NCI-H128 (cell line): ENCODE data around the gene ASPSCR1.

Experiments
- DNase-seq: peaks from one replicate; lab custom pipeline; 2025; ENCODE audit not compliant: unreplicated experiment; lab: John Stamatoyannopoulos, UW

Gene ASPSCR1

DNA sequence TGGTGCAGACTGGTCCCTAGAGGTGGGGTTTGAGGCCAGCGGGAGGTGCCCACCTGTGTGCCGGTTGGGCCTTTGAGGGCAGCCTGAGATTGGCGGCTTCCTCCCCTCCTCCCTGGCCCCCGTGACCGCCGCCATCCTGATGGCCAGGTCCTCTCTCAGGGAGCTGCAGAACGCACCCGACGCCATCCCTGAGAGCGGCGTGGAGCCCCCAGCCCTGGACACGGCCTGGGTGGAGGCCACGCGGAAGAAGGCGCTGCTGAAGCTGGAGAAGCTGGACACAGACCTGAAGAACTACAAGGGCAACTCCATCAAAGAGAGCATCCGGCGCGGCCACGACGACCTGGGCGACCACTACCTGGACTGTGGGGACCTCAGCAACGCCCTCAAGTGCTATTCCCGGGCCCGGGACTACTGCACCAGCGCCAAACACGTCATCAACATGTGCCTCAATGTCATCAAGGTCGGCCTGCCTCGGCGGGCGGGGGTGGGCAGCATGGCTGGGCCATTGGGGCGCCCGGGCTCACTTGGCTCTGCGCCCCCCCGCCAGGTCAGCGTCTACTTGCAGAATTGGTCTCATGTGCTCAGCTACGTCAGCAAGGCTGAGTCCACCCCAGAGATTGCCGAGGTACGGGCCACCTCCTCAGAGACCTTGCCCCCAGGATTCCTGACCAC lies 77.1 kb downstream of the ASPSCR1 start:
- no peak for DNase-seq

- DNase-seq, result no peak
These were observed 77.9 kb downstream of the ASPSCR1 start for GRCh38 chr17:82055023-82055964.

- no peak for DNase-seq
These were observed 78.7 kb downstream of the ASPSCR1 start for GRCh38 chr17:82055965-82056728.

DNA sequence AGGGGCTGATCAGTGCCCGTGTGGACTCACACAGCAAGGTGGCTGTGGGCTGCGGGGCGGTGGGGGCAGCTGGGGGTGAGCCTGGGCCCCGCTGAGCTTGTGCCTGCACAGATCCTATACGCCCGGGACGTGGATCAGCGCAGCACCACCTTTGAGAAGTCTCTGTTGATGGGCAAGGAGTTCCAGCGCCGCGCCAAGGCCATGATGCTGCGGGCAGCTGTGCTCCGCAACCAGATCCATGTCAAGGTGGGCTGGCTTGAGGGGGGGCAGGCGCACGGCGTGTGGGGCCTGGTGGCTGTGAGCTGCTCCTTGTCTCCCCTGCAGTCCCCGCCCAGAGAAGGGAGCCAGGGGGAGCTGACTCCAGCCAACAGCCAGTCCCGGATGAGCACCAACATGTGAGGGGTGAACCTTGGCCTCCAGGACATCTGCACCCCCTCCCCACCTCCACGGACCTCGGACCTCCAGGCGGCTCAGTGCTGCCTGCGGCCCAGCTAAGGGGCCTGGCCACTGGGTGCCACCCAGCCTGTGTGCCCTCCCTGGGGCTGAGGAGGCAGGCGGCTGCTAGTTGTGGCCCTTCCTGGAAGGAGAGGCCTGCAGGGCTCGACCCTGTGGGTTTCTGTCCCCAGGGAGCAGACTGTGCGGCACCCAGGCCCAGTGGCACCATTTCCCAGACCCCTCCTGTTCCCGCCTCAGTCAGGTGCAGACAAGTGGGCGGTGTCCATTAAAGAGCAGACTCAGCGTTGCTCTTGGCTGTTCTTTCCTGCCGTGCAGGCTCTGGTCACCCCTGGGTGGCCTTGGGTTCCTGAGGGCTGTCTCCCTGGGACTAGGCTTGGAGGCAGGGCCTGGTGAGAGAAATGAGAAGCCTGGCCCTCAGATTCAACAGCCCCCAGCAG lies 79.5 kb downstream of the ASPSCR1 start:
- no peak for DNase-seq

- DNase-seq, result no peak
These were observed 80.9 kb downstream of the ASPSCR1 start for GRCh38 chr17:82058230-82058854.

GRCh38 chr17:82058855-82059249 lies 81.4 kb downstream of the ASPSCR1 start:
- no peak for DNase-seq

DNA sequence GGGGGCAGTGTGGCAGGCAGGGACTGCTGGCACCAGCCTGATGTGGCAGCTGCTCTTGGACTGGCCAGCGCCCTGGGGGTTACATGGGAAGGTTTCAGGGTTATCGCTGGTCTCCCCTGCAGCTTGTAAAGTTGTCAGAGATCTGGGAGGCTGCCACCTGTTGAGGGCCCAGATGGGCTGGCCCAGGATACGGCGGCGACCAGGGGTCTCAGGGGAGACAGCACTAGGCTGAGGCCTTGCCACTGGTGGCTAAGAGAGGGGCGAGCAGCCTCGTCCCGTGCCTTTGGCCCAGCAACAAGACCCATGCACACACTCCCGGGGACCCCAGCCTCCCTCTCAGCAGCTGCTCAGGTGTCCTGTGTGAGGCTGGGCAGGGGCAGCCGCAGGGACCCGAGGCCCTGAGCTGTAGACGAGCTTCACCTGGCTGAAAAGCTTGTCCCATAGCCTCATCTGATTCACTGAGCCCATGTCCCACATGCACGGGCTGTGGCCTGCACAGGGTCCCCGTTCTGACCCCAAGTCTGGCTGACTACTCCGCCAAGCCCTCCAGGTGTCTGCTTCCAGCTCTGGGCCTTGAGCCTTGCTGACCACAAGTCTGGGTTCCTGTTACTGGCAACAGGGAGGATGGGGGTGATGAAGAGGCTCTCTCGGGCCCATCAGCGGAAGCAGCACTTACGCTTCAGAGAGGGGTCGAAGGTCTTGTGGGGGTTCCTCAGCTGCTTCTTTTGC lies 82.0 kb downstream of the ASPSCR1 start:
- no peak for DNase-seq

DNA sequence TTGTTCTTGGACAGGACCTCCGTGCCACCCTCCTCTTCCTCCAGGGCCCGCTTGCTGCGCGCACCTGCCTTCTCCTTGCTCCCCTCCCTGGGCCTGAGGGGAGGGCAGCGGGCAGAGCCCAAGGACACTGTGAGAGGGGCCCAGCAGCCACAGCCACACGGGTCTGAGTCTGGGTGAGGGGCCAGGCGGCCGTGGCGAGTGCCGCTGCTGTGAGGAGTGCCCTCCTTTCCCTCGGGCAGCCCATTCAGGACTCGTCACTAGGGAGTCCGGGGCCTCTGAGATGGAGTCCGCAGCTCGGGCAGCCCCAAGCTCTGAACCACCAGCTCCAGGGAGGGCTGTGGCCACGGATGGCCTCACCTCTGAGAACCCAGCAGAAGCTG lies 82.6 kb downstream of the ASPSCR1 start:
- no peak for DNase-seq

DNA sequence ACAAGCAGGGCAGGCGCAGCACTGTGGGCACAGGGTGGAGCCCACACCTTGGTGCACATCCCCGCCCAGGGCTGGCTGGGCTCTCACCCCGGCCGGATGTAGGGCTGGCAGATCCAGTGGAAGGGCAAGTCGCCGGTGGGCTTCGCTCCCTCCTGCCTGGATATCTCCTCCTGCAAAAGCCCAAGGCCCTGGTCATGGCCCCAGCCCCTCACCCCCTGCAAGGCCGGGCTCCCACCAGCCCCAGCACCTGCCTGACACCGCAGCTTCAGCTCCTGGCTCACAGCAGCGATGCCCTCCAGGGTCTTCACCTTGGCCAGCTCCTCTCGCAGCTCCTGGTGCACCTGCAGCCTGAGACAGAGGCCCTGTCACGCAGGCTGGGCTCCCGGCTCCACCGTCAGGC lies 83.2 kb downstream of the ASPSCR1 start:
- DNase-seq, result no peak

GRCh38 chr17:82061047-82061925 lies 83.9 kb downstream of the ASPSCR1 start:
- no peak for DNase-seq

- DNase-seq, result no peak
These were observed 84.9 kb downstream of the ASPSCR1 start for GRCh38 chr17:82062076-82062983.

DNA sequence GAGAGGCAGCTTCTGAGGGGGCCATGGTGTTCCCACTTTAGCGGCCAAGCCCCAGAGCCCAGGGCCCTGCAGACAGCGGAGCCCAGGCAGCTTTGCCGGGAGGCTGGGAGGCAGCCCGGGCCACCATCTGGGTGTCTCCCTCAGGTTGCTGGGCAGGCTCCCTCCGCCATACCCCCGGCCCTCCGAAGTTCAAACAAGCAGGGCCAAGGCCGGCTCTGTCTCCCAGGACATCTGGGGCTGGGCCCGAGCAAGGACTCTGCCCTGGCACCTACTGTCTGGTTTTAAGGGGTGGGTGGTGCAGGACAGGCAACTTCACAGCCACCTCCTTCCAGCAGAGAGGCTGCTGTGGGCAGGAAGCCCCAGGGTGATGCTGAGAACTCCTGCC lies 85.5 kb downstream of the ASPSCR1 start:
- no peak for DNase-seq

- no peak for DNase-seq
These were observed 86.3 kb downstream of the ASPSCR1 start for GRCh38 chr17:82063424-82064415.

GRCh38 chr17:82064433-82065192 lies 87.2 kb downstream of the ASPSCR1 start:
- DNase-seq, result no peak

GRCh38 chr17:82065193-82065637 lies 87.8 kb downstream of the ASPSCR1 start:
- no peak for DNase-seq
